Glutamatergic neuron (in vitro differentiated cells): ENCODE data around the gene TLCD2. TPM values are rescaled to one million over a fixed set of nuclear protein-coding genes. Genes with fewer than 3 reads are reported as not detected.

ENCODE experiments used
- DNase-seq: peaks from one replicate; pipeline ENCODE4 v3.0.0; 2022
- H3K27ac Mint-ChIP-seq: one replicate; pipeline ENCODE4 v1.8.0; 2020; ENCODE audit warnings: mild to moderate bottlenecking, mixed read lengths, inconsistent platforms; ENCODE audit not compliant: unreplicated experiment
- H3K27me3 Mint-ChIP-seq: one replicate; pipeline ENCODE4 v1.8.0; 2020; ENCODE audit warnings: mild to moderate bottlenecking, moderate library complexity, mixed read lengths, inconsistent platforms; ENCODE audit not compliant: unreplicated experiment
- H3K36me3 Mint-ChIP-seq: one replicate; pipeline ENCODE4 v1.8.0; 2020; ENCODE audit warnings: mild to moderate bottlenecking, mixed read lengths, inconsistent platforms; ENCODE audit not compliant: unreplicated experiment
- H3K4me1 Mint-ChIP-seq: one replicate; pipeline ENCODE4 v1.8.0; 2020; ENCODE audit warnings: mild to moderate bottlenecking, low read depth, mixed read lengths, inconsistent platforms; ENCODE audit not compliant: unreplicated experiment
- H3K4me3 Mint-ChIP-seq: one replicate; pipeline ENCODE4 v1.8.0; 2020; ENCODE audit warnings: mild to moderate bottlenecking, mixed read lengths, inconsistent platforms; ENCODE audit not compliant: unreplicated experiment
- H3K9me3 Mint-ChIP-seq: one replicate; pipeline ENCODE4 v1.8.0; 2020; ENCODE audit warnings: mild to moderate bottlenecking, moderate library complexity, mixed read lengths, inconsistent platforms; ENCODE audit not compliant: unreplicated experiment
- CTCF ChIP-seq: fragments of 200-600 bp; sonication (generic); IDR thresholded peaks from one replicate; pipeline ENCODE4 v1.5.0; 2021; ENCODE audit not compliant: partially characterized antibody, unreplicated experiment
- total RNA-seq: library from RNA; stranded (reverse); fragmentation: NEBNext Ultra II Directional; extraction: Animal tissue kit (Norgen Biotek cat#: 25700); gene quantifications from one replicate; pipeline ENCODE4 v1.2.1, GENCODE V29; 2021; ENCODE audit not compliant: unreplicated experiment

The TLCD2 gene
- total RNA-seq, 1 donor from 2014 or later: 0.96 TPM

- Mint-ChIP-seq H3K9me3 (peaks cover 14% of the 10 kb centered on the region), H3K36me3 (no peaks in the 10 kb centered on the region)
- DNase-seq: no peak
Observed at GRCh38 chr17:1713160-1713877, 3.1 kb upstream of the TLCD2 start.

GRCh38 chr17:1712271-1712670, 2.1 kb upstream of the TLCD2 start:
- no peaks in the 10 kb centered on the region for H3K36me3 Mint-ChIP-seq
- peaks cover 4% of the 10 kb centered on the region for H3K4me1 Mint-ChIP-seq
- TF ChIP-seq CTCF: no peak
- H3K4me3 Mint-ChIP-seq: no peak overlapping the region
- peaks cover under 1% of the 10 kb centered on the region for H3K27me3 Mint-ChIP-seq
- no peak for DNase-seq
- H3K27ac Mint-ChIP-seq: no peak overlapping the region
- H3K9me3 Mint-ChIP-seq: peaks cover 12% of the 10 kb centered on the region

More at GRCh38 chr17:1713160-1713877, 3.1 kb upstream of the TLCD2 start:
- peak overlapping the region; percentile 89 for H3K4me3 Mint-ChIP-seq
- H3K27ac Mint-ChIP-seq: no peak overlapping the region
- TF ChIP-seq CTCF: no peak
- H3K27me3 Mint-ChIP-seq: no peaks in the 10 kb centered on the region
- peaks cover 7% of the 10 kb centered on the region for H3K4me1 Mint-ChIP-seq

- Mint-ChIP-seq H3K36me3 (no peaks in the 10 kb centered on the region), H3K27ac (no peak overlapping the region), H3K4me3 (no peak overlapping the region), H3K4me1 (peaks cover 7% of the 10 kb centered on the region), H3K27me3 (peaks cover 3% of the 10 kb centered on the region), H3K9me3 (peaks cover 10% of the 10 kb centered on the region)
- no peak for DNase-seq
- no peak for TF ChIP-seq CTCF
Observed at GRCh38 chr17:1711804-1712203, 1.6 kb upstream of the TLCD2 start.

- peaks cover 3% of the 10 kb centered on the region for H3K27me3 Mint-ChIP-seq
- no peak for DNase-seq
- no peak for TF ChIP-seq CTCF
Observed at GRCh38 chr17:1710807-1711553, 803 bp upstream of the TLCD2 start.

More at GRCh38 chr17:1710807-1711553, 803 bp upstream of the TLCD2 start:
- H3K9me3 Mint-ChIP-seq: peaks cover 10% of the 10 kb centered on the region
- no peaks in the 10 kb centered on the region for H3K36me3 Mint-ChIP-seq
- peak overlapping the region; percentile 74 for H3K4me3 Mint-ChIP-seq
- peak overlapping the region; percentile 62 for H3K27ac Mint-ChIP-seq
- peaks cover 7% of the 10 kb centered on the region for H3K4me1 Mint-ChIP-seq
